SK-N-SH (cell line): ENCODE results near the gene TMEFF1. TPM values are rescaled to one million over a fixed set of nuclear protein-coding genes. Genes with fewer than 3 reads are reported as not detected.

Experiments
- CTCF ChIA-PET: fragments of 300-600, 350-600 bp; formaldehyde crosslinking; extraction: SDS; loops from one replicate; lab custom pipeline; 2021; lab: Yijun Ruan, JAX
- POLR2A ChIA-PET: fragments of 350-600 bp; sonication (Branson Sonifier 250); formaldehyde crosslinking; extraction: SDS; loops from one replicate; lab custom pipeline; 2020; ENCODE audit warnings: antibody characterized with exemption, inconsistent platforms; lab: Yijun Ruan, JAX
- DNase-seq: peaks from one replicate; pipeline ENCODE4 v3.0.0; 2012
- H2AFZ ChIP-seq: fragments of 200-600 bp; sonication (generic); 2 replicates; pipeline ENCODE4 v1.8.1; 2016; ENCODE audit warnings: antibody characterized with exemption, mild to moderate bottlenecking, low read depth
- H3F3A ChIP-seq: fragments of 200-600 bp; sonication (generic); replicated peaks from 2 replicates; pipeline ENCODE3; 2016; ENCODE audit warnings: antibody characterized with exemption, mild to moderate bottlenecking; ENCODE audit not compliant: insufficient read depth
- H3K27ac ChIP-seq, 2 experiments: fragments of 200-500 bp in 1 of 2; fragments of 200-600 bp in 1 of 2; sonication (Bioruptor generic) in 1 of 2; sonication (generic), shearing (Covaris generic) in 1 of 2; 2 replicates each; pipeline versions ENCODE4 v1.5.1 to v1.6.1; 2014 to 2016; ENCODE audit warnings: low read depth in 2 of 2, inconsistent platforms in 1 of 2, low read length in 1 of 2, mild to moderate bottlenecking in 1 of 2, mixed read lengths in 1 of 2
- H3K27me3 ChIP-seq: fragments of 200-600 bp; sonication (generic), shearing (Covaris generic); 2 replicates; pipeline ENCODE4 v1.6.1; 2016; ENCODE audit warnings: mixed run types; ENCODE audit not compliant: insufficient read depth
- H3K36me3 ChIP-seq, 2 experiments: fragments of 200-500 bp in 1 of 2; fragments of 200-600 bp in 1 of 2; sonication (Bioruptor generic) in 1 of 2; sonication (generic) in 1 of 2; replicated peaks in 1 of 2; 2 replicates each; pipeline versions ENCODE3 to v1.5.1; 2014 to 2016; ENCODE audit warnings: low read length in 1 of 2, mild to moderate bottlenecking in 1 of 2; ENCODE audit not compliant: insufficient read depth in 2 of 2, control insufficient read depth in 1 of 2
- H3K4me1 ChIP-seq, 2 experiments: fragments of 200-500 bp in 1 of 2; fragments of 200-600 bp in 1 of 2; sonication (Bioruptor generic) in 1 of 2; sonication (generic), shearing (Covaris generic) in 1 of 2; 2 replicates each; pipeline versions ENCODE4 v1.5.1 to v1.6.1; 2014 to 2016; ENCODE audit warnings: low read depth in 1 of 2, low read length in 1 of 2, mixed run types in 1 of 2; ENCODE audit not compliant: insufficient read depth in 2 of 2, control insufficient read depth in 1 of 2
- H3K4me2 ChIP-seq: fragments of 200-600 bp; sonication (generic), shearing (Covaris generic); 2 replicates; pipeline ENCODE4 v1.6.1; 2017; ENCODE audit warnings: mixed run types
- H3K4me3 ChIP-seq, 2 experiments: fragments of 200-500 bp in 1 of 2; fragments of 200-600 bp in 1 of 2; sonication (Bioruptor generic) in 1 of 2; sonication (generic), shearing (Covaris generic) in 1 of 2; 2 replicates each; pipeline versions ENCODE4 v1.5.1 to v1.8.1; 2014 to 2016; ENCODE audit warnings: low read depth in 2 of 2, inconsistent platforms in 1 of 2, low read length in 1 of 2, mild to moderate bottlenecking in 1 of 2, mixed read lengths in 1 of 2, moderate library complexity in 1 of 2
- H3K79me2 ChIP-seq: fragments of 200-600 bp; sonication (generic); 2 replicates; pipeline ENCODE4 v1.8.1; 2017; ENCODE audit warnings: mild to moderate bottlenecking; ENCODE audit not compliant: insufficient read depth
- H3K9ac ChIP-seq: fragments of 200-600 bp; sonication (generic); 2 replicates; pipeline ENCODE4 v1.6.1; 2017; ENCODE audit warnings: mixed run types
- H3K9me2 ChIP-seq: fragments of 200-600 bp; sonication (generic); 2 replicates; pipeline ENCODE4 v1.6.1; 2017; ENCODE audit warnings: mixed run types
- H3K9me3 ChIP-seq: fragments of 200-600 bp; sonication (generic); 2 replicates; pipeline ENCODE4 v1.6.1; 2017; ENCODE audit warnings: mixed run types, mild to moderate bottlenecking, moderate library complexity
- H4K20me1 ChIP-seq: fragments of 200-600 bp; sonication (generic); 2 replicates; pipeline ENCODE4 v1.6.1; 2017; ENCODE audit warnings: mild to moderate bottlenecking, mixed run types; ENCODE audit not compliant: insufficient read depth
- CHD2 ChIP-seq: fragments of 150-350 bp; IDR thresholded peaks from 2 replicates; pipeline ENCODE4 v1.6.1; 2018; ENCODE audit warnings: low read length; ENCODE audit not compliant: partially characterized antibody
- ELF1 ChIP-seq: IDR thresholded peaks from 2 replicates; pipeline ENCODE4 v1.4.0; 2012
- EZH2phosphoT487 ChIP-seq: fragments of 200-600 bp; sonication (generic); IDR thresholded peaks from 2 replicates; pipeline ENCODE4 v1.6.1; 2017; ENCODE audit warnings: low read depth, mixed run types, mild to moderate bottlenecking, antibody characterized with exemption, moderate library complexity, borderline replicate concordance
- FOSL2 ChIP-seq: IDR thresholded peaks from 2 replicates; pipeline ENCODE4 v1.4.0; 2012; ENCODE audit warnings: low read depth, mild to moderate bottlenecking, moderate library complexity, borderline replicate concordance
- FOXM1 ChIP-seq: IDR thresholded peaks from 2 replicates; pipeline ENCODE4 v1.4.0; 2012; ENCODE audit warnings: low read depth, mild to moderate bottlenecking
- GABPA ChIP-seq: IDR thresholded peaks from 2 replicates; pipeline ENCODE4 v1.4.0; 2012; ENCODE audit warnings: low read depth, mild to moderate bottlenecking
- JUND ChIP-seq: IDR thresholded peaks from 2 replicates; pipeline ENCODE4 v1.4.0; 2012
- MEF2A ChIP-seq: IDR thresholded peaks from 2 replicates; pipeline ENCODE4 v1.4.0; 2012; ENCODE audit warnings: low read depth, borderline replicate concordance
- MXI1 ChIP-seq: IDR thresholded peaks from 2 replicates; pipeline ENCODE4 v1.6.1; 2012; ENCODE audit warnings: mild to moderate bottlenecking, low read depth, low read length, improper control_type of control experiment
- NFIC ChIP-seq: IDR thresholded peaks from 2 replicates; pipeline ENCODE4 v1.4.0; 2012; ENCODE audit warnings: borderline replicate concordance
- NRF1 ChIP-seq: IDR thresholded peaks from 2 replicates; pipeline ENCODE4 v1.6.1; 2012; ENCODE audit warnings: low read depth, mild to moderate bottlenecking, low read length
- POLR2AphosphoS5 ChIP-seq: IDR thresholded peaks from 2 replicates; pipeline ENCODE4 v1.6.1; 2012; ENCODE audit warnings: low read depth, low read length
- RAD21 ChIP-seq: IDR thresholded peaks from 2 replicates; pipeline ENCODE4 v1.6.1; 2012; ENCODE audit warnings: mild to moderate bottlenecking, low read length
- RCOR1 ChIP-seq: fragments of 150-350 bp; IDR thresholded peaks from 2 replicates; pipeline ENCODE4 v1.6.1; 2017; ENCODE audit warnings: antibody characterized with exemption, low read length
- RFX5 ChIP-seq: IDR thresholded peaks from 2 replicates; pipeline ENCODE4 v1.6.1; 2012; ENCODE audit warnings: mild to moderate bottlenecking, improper control_type of control experiment, low read length
- RXRA ChIP-seq: IDR thresholded peaks from 2 replicates; pipeline ENCODE4 v1.4.0; 2012; ENCODE audit warnings: low read depth, mild to moderate bottlenecking, borderline replicate concordance
- SIN3A ChIP-seq: IDR thresholded peaks from 2 replicates; pipeline ENCODE4 v1.6.1; 2012; ENCODE audit warnings: low read depth, mild to moderate bottlenecking, low read length, moderate library complexity, borderline replicate concordance
- SMC3 ChIP-seq: IDR thresholded peaks from 2 replicates; pipeline ENCODE4 v1.6.1; 2012; ENCODE audit warnings: low read depth, low read length, improper control_type of control experiment
- TAF1 ChIP-seq: IDR thresholded peaks from 2 replicates; pipeline ENCODE4 v1.6.1; 2012; ENCODE audit warnings: low read depth, mild to moderate bottlenecking, low read length, moderate library complexity, borderline replicate concordance
- TCF12 ChIP-seq: IDR thresholded peaks from 2 replicates; pipeline ENCODE4 v1.4.0; 2012
- TEAD4 ChIP-seq: IDR thresholded peaks from 2 replicates; pipeline ENCODE4 v1.4.0; 2012; ENCODE audit warnings: mild to moderate bottlenecking, borderline replicate concordance; ENCODE audit not compliant: insufficient read depth
- YY1 ChIP-seq: IDR thresholded peaks from 2 replicates; pipeline ENCODE4 v1.4.0; 2012; ENCODE audit warnings: low read depth, mild to moderate bottlenecking
- WGBS: methylation state at CpG from one replicate; pipeline ENCODE4 v1.1.6; 2017; ENCODE audit warnings: low lambda C conversion rate; 5-methylcytosine and 5-hydroxymethylcytosine counted together
- polyA plus RNA-seq, 3 experiments: library from polyadenylated mRNA; depleted of rRNA; stranded (reverse); fragments of >200 nt; gene quantifications; 2 replicates each; pipeline ENCODE4 v1.2.3, GENCODE V29; 2012
- TF ChIP-seq, protein P1 (sequence below): fragments of 150-350 bp; IDR thresholded peaks from 2 replicates; pipeline ENCODE4 v1.6.1; 2017; ENCODE audit warnings: antibody characterized with exemption, low read length, low read depth, borderline replicate concordance
- TF ChIP-seq, protein P2 (sequence below): fragments of 150-350 bp; IDR thresholded peaks from 2 replicates; pipeline ENCODE4 v1.6.1; 2016; ENCODE audit warnings: mild to moderate bottlenecking, low read depth, low read length
- TF ChIP-seq, protein P3 (sequence below): IDR thresholded peaks from 2 replicates; pipeline ENCODE4 v1.4.0; 2012; ENCODE audit warnings: low read depth, borderline replicate concordance
- TF ChIP-seq, protein P4 (sequence below): fragments of 200-600 bp; sonication (generic); IDR thresholded peaks from 2 replicates; pipeline ENCODE4 v1.6.1; 2017; ENCODE audit warnings: antibody characterized with exemption, mild to moderate bottlenecking, moderate library complexity
- TF ChIP-seq, protein P5 (sequence below): IDR thresholded peaks from 2 replicates; pipeline ENCODE4 v1.4.0; 2012; ENCODE audit warnings: low read depth

TMEFF1 gene
- polyA plus RNA-seq, 1 of the 3 experiments (the other 2 are of a cell fraction): 2.5 TPM

DNA sequence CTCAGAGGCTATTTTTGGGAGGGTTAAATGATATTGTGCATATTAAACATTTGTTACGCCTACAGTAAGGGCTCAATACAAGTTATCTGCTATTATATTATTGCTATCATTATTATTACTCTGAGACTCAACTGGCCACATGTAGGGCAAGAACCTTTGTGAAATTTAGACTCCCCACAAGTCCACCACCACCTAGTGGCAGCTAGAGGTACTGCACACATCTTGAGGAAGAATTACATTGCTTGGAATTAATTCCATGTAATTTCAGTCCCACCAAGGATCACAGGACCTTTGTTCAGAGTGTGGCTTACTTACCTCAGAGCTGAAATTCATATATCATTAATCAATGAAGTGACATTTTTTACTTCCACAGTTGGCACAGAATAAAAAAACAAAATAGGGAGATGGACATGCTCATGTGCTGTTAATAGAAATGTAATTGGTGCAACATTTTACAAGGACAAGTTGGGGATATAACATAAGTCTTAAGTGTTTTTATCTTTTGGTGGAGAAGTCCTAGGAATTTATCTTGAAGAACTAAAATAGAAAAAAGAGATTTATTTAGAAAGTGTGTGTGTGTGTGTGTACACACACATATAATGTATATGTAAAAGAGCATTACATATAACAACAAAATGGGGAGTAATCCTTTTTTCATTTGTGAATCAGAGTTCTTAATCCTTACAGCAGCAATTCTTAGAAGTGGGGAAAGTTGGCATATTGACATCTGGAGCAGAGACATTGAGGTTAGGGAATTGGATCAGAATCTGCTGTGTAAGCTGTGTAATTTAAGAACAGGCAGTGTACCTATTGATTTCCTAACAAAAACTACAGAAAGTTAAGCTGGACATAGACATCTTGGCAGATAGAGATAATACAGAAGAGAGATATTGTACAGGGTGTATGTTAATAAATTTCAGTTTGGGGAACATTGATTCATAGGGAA lies 34.8 kb upstream of the TMEFF1 start:
- Histone ChIP-seq H4K20me1 (peaks cover 96% of the 10 kb centered on the region), H3K27me3 (no peaks in the 10 kb centered on the region), H3K9ac (no peak overlapping the region), H3K79me2 (peaks cover 100% of the 10 kb centered on the region), H3K4me1 (peaks cover 0 to 3% of the 10 kb centered on the region in 2 experiments; a peak in 1 of 4 replicates), H3K4me2 (no peak overlapping the region), H3K4me3 (no peak overlapping the region; a peak in 1 of 4 replicates), H3K27ac (no peak overlapping the region; a peak in 1 of 4 replicates), H3K36me3 (peaks cover 3 to 22% of the 10 kb centered on the region in 2 experiments), H2AFZ (no peak overlapping the region), H3K9me3 (no peaks in the 10 kb centered on the region), H3K9me2 (no peaks in the 10 kb centered on the region), H3F3A (peaks cover 12% of the 10 kb centered on the region)
- 22% methylated on average over 1 of the region's 1 CpG for WGBS
- ChIA-PET POLR2A (no interaction called here), CTCF (interaction anchor here (0.6 to 3.0 kb wide), 30 partner anchors 10 to 1254 kb away, joined by 3 to 29 read pairs (median 4); partner anchors contain the start of genes MSANTD3, TEX10 and TMEFF1)
- peak; percentile 58 for DNase-seq
- TF ChIP-seq NRF1 (no peak), TEAD4 (no peak), TCF12 (no peak), RFX5 (no peak), TAF1 (no peak), FOSL2 (no peak), RCOR1 (no peak), JUND (no peak), MXI1 (peak; percentile 74; the same call in 1 of the 2 replicates), SIN3A (no peak), ELF1 (no peak), GABPA (no peak), RAD21 (peak; percentile 73), FOXM1 (no peak), CHD2 (no peak), EZH2phosphoT487 (no peak), POLR2AphosphoS5 (no peak), NFIC (no peak), MEF2A (no peak), SMC3 (peak; percentile 72), YY1 (no peak), RXRA (no peak)
- TF ChIP-seq, protein P1, sequence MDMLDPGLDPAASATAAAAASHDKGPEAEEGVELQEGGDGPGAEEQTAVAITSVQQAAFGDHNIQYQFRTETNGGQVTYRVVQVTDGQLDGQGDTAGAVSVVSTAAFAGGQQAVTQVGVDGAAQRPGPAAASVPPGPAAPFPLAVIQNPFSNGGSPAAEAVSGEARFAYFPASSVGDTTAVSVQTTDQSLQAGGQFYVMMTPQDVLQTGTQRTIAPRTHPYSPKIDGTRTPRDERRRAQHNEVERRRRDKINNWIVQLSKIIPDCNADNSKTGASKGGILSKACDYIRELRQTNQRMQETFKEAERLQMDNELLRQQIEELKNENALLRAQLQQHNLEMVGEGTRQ: no peak
- TF ChIP-seq, protein P2, sequence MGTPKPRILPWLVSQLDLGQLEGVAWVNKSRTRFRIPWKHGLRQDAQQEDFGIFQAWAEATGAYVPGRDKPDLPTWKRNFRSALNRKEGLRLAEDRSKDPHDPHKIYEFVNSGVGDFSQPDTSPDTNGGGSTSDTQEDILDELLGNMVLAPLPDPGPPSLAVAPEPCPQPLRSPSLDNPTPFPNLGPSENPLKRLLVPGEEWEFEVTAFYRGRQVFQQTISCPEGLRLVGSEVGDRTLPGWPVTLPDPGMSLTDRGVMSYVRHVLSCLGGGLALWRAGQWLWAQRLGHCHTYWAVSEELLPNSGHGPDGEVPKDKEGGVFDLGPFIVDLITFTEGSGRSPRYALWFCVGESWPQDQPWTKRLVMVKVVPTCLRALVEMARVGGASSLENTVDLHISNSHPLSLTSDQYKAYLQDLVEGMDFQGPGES: no peak
- TF ChIP-seq, protein P3, sequence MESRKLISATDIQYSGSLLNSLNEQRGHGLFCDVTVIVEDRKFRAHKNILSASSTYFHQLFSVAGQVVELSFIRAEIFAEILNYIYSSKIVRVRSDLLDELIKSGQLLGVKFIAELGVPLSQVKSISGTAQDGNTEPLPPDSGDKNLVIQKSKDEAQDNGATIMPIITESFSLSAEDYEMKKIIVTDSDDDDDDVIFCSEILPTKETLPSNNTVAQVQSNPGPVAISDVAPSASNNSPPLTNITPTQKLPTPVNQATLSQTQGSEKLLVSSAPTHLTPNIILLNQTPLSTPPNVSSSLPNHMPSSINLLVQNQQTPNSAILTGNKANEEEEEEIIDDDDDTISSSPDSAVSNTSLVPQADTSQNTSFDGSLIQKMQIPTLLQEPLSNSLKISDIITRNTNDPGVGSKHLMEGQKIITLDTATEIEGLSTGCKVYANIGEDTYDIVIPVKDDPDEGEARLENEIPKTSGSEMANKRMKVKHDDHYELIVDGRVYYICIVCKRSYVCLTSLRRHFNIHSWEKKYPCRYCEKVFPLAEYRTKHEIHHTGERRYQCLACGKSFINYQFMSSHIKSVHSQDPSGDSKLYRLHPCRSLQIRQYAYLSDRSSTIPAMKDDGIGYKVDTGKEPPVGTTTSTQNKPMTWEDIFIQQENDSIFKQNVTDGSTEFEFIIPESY: no peak
- TF ChIP-seq, protein P4, sequence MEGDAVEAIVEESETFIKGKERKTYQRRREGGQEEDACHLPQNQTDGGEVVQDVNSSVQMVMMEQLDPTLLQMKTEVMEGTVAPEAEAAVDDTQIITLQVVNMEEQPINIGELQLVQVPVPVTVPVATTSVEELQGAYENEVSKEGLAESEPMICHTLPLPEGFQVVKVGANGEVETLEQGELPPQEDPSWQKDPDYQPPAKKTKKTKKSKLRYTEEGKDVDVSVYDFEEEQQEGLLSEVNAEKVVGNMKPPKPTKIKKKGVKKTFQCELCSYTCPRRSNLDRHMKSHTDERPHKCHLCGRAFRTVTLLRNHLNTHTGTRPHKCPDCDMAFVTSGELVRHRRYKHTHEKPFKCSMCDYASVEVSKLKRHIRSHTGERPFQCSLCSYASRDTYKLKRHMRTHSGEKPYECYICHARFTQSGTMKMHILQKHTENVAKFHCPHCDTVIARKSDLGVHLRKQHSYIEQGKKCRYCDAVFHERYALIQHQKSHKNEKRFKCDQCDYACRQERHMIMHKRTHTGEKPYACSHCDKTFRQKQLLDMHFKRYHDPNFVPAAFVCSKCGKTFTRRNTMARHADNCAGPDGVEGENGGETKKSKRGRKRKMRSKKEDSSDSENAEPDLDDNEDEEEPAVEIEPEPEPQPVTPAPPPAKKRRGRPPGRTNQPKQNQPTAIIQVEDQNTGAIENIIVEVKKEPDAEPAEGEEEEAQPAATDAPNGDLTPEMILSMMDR: peak; percentile 95
- TF ChIP-seq, protein P5, sequence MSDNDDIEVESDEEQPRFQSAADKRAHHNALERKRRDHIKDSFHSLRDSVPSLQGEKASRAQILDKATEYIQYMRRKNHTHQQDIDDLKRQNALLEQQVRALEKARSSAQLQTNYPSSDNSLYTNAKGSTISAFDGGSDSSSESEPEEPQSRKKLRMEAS: 0 out of 2 replicates have a peak, but pooled peaks have one; percentile 24
